Nasal cavity respiratory epithelium epithelial cell of viscerocranial mucosa (primary cell): Measurements from ENCODE around the gene SLFN12L. TPM values are rescaled to one million over a fixed set of nuclear protein-coding genes. Genes with fewer than 3 reads are reported as not detected.

ENCODE experiments used
- total RNA-seq: library from RNA; depleted of rRNA; stranded (reverse); fragments of >200 nt; gene quantifications from 2 replicates; pipeline ENCODE4 v1.2.3, GENCODE V29; 2014

Gene SLFN12L
- total RNA-seq, result under 0.01 and 0.14 TPM in 2 replicates

DNA sequence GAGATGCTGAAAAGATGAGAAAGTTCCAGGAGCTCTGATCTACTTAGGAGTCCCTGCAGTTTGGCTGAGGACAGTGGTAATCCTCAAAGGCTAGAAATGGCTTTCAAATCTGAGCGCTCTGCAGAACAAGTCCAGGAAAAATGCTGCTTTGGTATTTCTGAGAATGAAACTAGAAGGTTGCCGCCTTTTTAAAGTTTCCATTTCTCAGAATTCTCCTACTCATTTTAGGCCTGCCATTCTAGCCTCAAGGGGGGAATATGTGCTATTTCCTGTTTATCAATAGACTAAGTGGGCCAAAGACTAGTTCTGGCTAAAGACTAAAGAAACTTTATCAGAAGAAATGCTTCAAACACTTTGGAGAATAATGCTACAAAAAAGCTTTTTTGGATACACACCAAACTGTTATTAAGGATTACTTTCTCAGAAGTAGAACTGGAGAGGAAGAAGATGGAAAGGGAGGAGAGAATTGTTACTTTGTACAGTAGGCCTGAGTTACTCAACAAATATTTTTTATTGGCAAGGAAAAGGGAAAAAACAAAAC lies at the start of gene SLFN12L:
TSS of gene SLFN12L (minus strand) at position 78 of the 541 bp plus-strand sequence. CDS start 15,314 bp downstream, outside the sequence.

DNA sequence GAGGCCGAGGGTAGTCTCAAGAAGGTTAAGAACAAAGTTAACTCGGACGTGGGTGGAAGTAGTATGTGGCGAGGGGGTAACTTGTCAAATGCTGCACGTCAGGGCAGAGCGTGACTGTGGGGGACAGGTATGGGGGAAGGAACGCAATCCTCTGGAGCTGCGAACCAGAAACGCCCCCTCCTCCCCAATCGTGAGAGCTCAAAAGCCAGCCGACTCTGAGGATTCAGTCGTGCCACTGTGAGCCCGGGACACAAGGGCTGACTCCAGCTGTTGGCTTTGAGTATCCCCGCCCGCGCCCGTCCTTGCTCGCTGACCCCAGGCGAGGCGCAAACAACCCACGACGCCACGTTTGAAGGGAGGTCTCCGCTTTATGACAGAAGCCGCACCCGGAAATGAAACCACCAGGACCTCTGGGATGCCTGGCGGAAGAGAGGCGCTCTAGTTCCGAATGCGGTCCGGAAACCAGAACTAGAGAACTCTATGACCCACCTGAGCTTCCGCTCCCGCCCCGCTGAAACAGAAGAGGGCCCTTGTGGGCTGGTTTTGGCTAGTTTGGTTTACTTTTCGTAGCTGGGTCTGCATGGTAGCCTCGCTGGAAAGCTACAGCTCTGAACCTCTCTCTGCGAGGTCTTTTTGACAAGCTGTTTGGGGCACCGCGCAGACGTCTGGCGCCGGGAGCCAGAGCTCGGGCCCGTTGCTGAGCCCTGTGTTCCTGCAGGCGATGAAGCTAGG lies 40.9 kb upstream of the SLFN12L start, which contains the start of gene PEX12:
TSS of gene PEX12 (minus strand) at position 375 of the 732 bp plus-strand sequence. CDS start 550 bp downstream, outside the sequence.

DNA sequence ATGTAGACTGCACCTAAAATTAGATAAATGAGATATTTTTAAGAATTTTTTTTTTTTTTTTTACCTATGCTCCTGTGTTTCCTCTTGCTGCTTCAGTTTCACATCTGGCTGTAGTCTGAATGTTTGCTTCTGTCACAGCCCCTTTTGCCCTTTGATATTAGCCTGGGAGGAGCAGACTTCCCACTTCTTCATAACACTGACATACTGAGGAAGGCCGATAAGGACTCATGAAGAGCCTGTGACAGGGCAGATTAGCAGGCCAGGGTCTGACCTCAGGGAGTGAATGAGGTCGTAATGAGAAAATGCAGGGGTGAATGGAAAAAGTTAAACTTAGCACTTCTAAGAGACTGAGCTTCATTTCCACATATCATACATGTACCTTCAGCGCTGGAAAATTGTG lies 23.2 kb upstream of the SLFN12L start, which contains the start of gene SLFN14:
TSS of gene SLFN14 (minus strand) at position 117 of the 400 bp plus-strand sequence. CDS start 2,757 bp downstream, outside the sequence.

DNA sequence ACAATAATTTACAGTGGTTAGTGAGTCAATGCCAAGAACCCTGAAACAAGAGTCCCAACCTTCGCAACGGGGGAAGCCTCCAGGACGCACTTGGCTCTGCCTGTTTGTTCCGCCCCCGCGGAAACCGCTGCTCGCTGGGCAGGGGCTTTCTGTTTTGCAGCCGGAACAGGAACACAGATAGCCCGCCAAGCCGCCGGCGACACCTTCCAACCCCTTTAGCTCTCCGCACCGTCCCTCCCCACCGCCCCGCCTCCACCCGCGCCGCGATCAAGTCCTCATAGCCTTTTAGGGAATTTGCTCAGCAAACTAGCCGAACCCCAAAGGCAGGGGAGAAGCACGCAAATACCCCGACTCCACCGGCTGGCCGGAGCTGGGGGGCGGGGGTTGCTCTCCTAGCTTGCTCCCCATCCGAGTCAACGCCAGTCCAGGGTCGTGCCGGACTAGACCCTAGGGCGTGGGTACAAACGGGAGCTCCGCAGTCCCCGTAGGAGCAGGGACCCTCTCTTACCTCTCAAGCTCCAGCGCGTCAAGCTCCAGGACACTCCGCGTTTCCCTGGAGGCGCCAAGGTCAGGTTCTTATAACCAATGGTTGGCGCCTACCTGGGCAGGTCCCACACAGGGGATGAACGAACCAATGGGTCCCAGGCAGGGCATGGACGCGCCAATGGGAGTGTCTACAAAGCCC lies 89.1 kb downstream of the SLFN12L start, which contains the start of gene SLFN13:
TSS of gene SLFN13 (minus strand) at position 553 of the 685 bp plus-strand sequence. CDS start 3,086 bp downstream, outside the sequence.

DNA sequence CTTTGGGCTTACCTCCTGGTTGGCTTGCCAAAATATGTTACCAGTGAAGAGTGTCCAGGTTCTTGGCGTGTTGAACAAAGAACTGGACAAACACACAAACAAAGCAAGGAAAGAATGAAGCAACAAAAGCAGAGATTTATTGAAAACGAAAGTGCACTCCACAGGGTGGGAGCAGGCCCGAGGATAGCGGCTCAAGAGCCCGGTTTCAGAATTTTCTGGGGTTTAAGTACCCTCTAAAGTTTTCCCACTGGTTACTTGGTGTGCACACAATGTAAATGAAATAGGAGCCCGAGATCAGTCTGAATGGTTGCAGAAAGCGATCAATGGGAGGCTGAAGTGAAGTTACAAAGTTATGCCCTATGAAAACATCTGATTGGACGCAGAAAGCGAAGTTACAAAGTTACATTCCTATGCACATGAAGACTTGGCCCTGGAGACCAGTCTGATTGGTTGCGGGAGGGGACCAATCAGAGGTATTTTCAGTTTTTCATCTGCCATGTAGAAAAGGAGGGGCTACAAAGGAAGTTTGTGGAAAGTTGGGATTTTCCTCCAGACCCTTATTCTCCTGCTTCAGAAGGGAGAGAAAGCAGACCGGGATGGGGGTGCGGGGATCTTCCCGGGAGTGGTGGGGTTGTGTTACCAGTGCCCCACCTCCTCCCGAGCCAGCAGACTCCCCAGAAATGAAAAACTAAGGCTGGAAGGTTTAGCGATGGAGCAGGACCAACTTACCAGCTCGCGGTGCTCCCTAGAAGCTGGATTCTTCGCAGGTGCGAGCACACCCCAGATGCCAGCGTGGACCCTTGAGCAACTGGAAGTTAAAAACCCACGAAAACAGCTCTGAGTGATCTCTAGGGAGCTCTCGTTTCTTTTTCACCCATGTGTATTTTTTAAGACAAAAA lies 105.1 kb downstream of the SLFN12L start, which contains the start of gene SLFN12:
TSS of gene SLFN12 (minus strand) at position 325 of the 899 bp plus-strand sequence. CDS start 9,472 bp downstream, outside the sequence.

Other genes starting within 250 kb of the SLFN12L start
- gene SLFN11, start 164.1 kb downstream of the SLFN12L start, total RNA-seq, result 1.6 and 6.5 TPM in 2 replicates
- 1.4 and 5.5 TPM in 2 replicates for gene SLFN12, start 105.2 kb downstream of the SLFN12L start, total RNA-seq
- 0.68 and 1.9 TPM in 2 replicates for gene SLFN13, start 88.9 kb downstream of the SLFN12L start, total RNA-seq
- not detected in 2 replicates for gene SLFN14, start 23.1 kb upstream of the SLFN12L start, total RNA-seq
- gene PEX12, start 40.9 kb upstream of the SLFN12L start, total RNA-seq, result 4.1 and 4.5 TPM in 2 replicates
- 63.6 and 80.7 TPM in 2 replicates for gene AP2B1, start 49.6 kb upstream of the SLFN12L start, total RNA-seq
- gene RASL10B, start 194.0 kb upstream of the SLFN12L start, total RNA-seq, result 0.57 and 0.68 TPM in 2 replicates
- under 0.01 and 0.07 TPM in 2 replicates for gene GAS2L2, start 215.6 kb upstream of the SLFN12L start, total RNA-seq
- gene C17orf50, start 223.2 kb upstream of the SLFN12L start, total RNA-seq, result not detected in 2 replicates